NCI-H526 treated with DMSO at 0.1 percent for 48 hours (cell line): ENCODE results near the gene LRRN4CL.
"Not testable (repeated sequence)": the region's sequence is repeated elsewhere in the genome, so short reads cannot be mapped to it uniquely, and the experiment has no call there.

Experiments used
- DNase-seq: peaks from one replicate; lab custom pipeline; 2025; lab: John Stamatoyannopoulos, UW

Gene LRRN4CL

DNA sequence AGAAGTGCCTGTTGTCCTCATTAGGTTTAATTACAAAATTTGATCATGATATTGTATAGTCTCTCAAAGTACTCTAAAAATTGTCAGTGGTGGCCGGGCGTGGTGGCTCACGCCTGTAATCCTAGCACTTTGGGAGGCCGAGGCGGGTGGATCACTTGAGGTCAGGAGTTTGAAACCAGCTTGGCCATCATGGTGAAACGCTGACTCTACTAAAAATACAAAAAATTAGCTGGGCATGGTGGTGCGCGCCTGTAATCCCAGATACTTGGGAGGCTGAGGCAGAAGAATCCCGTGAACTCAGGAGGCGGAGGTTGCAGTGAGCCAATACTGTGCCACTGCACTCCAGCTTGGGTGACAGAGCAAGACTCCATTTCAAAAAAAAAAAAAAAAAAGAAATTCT lies 13.9 kb downstream of the LRRN4CL start:
- DNase-seq = not testable (repeated sequence)

- DNase-seq = no peak
These were observed 16.2 kb downstream of the LRRN4CL start for GRCh38 chr11:62673196-62673525.

- DNase-seq = peak; percentile 96
These were observed 17.5 kb downstream of the LRRN4CL start, which contains the start of the genes LBHD1 and UQCC3 for GRCh38 chr11:62671608-62672389. Gene LBHD1, minus strand, starts transcription at chr11:62672267. Its CDS starts 2,236 bp downstream, at chr11:62670031. Gene UQCC3, plus strand, starts transcription at chr11:62671673. Its CDS starts 73 bp downstream, at chr11:62671746.

- no peak for DNase-seq
These were observed 18.1 kb downstream of the LRRN4CL start for GRCh38 chr11:62671236-62671607.

DNA sequence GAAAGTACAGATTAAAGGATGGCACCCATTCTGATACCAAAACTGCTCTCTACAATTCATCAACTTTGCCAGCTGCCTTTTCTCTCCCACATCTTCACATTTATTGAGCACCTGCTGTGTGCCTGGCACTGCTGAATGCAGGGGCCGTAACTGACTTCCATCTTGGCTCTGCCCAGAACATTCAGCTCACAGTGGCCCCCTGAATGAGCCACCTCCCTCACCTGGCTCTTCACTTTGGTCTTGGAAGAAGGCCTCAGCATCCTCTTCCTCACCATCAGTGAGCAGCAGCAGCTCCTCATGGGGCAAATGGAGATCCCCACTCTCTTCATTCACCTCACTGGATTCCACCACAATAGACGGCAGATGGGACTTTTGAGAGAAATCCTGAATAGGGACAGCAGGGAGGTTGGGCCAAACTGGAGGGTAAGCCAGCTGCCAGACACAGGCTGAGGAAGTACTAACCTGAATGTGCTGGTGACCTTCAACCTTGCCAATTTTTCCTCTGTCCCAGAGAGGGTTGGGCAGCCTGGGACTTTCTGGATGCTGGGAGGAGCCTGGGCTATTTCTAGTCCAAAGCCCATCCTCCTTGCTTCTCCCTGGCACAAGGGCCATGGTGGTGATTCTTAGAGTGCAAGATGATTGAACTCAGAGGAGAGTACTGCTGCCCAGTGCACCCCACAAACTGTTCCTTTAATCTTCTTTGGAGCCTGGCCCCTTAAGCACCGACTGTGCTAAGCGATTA lies 19.7 kb downstream of the LRRN4CL start:
- no peak for DNase-seq

- DNase-seq = no peak
These were observed 21.9 kb downstream of the LRRN4CL start for GRCh38 chr11:62667460-62667859.

- DNase-seq = no peak
These were observed 22.9 kb downstream of the LRRN4CL start for GRCh38 chr11:62666259-62666926.

DNA sequence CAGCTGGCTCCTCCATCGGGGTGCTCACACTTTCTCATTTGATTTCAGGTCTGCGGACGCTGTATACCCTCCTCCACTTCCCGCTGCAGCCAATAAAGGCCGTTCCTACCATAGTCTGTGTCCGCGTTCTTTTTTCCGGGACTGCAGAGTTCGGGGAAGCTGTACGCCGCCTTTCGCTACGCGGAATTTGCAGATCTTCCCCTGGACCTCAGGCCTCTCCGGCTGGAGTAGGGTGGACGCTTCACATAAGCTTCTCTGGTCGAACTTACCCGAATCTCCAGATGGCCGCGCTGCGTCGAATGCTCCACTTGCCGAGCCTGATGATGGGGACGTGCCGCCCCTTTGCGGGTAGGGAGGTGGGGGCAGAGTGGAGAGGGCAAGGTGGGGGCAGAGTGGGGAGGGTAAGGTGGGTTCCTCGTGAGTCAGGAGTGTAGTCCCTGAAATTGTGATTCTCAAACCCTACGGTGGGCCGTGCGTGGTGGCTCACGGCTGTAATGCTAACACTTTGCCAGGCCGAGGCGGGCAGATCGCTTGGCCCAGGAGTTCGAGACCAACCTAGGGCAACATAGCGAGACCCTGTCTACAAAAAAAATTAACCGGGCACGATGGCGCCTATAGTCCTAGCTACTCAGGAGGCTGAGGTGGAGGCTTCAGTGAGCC lies 23.6 kb downstream of the LRRN4CL start:
- DNase-seq = no peak

DNA sequence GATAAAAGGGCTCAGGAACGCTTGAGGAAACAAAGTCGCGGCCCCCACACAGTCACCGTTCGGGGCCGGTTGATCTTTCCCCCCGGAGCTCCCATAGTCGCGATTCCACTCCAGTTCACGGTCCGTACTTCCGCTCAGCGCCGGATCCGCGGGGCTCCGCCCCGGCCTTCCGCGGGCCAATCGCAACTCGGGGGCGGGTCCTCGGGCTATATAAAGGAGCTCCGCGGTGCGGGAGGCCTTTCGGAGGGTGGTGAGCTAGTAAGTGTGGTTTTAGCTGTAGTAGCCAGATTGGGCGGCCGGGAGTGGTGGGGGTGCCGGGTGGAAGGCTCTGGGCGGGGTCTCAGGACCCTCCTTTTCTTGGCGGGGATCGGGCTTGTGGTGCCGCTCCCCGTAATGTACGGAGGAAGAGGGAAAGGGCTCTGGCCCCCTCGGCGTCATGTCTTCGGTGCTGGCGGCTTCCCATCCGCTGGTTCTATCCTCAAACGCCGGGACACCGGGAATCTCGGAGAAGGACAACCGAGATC lies 24.2 kb downstream of the LRRN4CL start, which contains the start of the genes C11orf98 and CSKMT:
C11orf98 (minus strand) TSS at position 136 of the 524 bp plus-strand sequence; CDS start at position 95, 41 bp downstream.
CSKMT (plus strand) TSS at position 238 of the 524 bp plus-strand sequence. CDS start 568 bp downstream, outside the sequence.
- DNase-seq = peak; percentile 95

DNA sequence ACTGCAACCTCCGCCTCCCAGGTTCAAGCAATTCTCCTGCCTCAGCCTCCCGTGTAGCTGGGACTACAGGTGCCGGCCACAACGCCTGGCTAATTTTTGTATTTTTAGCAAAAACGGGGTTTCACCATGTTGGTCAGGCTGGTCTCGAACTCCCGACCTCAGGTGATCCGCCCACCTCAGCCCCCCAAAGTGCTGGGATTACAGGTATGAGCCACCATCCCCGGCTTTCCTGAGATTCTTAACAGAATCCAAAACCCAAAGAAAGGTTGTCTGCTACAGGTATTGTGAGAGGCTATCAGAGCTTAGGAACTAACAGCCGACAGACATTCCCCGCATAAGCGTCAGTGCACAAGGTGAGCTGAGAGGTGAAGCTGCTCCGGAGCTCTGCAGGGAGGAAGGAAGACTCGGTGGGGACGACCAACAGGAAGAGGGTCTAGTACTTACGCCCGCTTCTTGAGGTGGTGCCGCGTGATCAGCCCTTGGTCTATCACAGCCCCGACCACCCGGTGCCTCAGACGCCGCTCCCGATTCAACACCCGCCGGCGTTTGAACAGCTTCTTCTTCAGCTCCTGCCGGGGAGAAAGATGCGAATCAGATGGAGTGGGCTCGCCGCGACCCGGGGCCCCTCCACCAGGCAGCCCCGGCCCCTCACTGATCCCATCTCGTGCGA lies 24.8 kb downstream of the LRRN4CL start:
- peak; percentile 79 for DNase-seq

- DNase-seq = no peak
These were observed 32.4 kb downstream of the LRRN4CL start for GRCh38 chr11:62656796-62657429.

GRCh38 chr11:62654297-62654696 lies 35.0 kb downstream of the LRRN4CL start:
- no peak for DNase-seq

DNA sequence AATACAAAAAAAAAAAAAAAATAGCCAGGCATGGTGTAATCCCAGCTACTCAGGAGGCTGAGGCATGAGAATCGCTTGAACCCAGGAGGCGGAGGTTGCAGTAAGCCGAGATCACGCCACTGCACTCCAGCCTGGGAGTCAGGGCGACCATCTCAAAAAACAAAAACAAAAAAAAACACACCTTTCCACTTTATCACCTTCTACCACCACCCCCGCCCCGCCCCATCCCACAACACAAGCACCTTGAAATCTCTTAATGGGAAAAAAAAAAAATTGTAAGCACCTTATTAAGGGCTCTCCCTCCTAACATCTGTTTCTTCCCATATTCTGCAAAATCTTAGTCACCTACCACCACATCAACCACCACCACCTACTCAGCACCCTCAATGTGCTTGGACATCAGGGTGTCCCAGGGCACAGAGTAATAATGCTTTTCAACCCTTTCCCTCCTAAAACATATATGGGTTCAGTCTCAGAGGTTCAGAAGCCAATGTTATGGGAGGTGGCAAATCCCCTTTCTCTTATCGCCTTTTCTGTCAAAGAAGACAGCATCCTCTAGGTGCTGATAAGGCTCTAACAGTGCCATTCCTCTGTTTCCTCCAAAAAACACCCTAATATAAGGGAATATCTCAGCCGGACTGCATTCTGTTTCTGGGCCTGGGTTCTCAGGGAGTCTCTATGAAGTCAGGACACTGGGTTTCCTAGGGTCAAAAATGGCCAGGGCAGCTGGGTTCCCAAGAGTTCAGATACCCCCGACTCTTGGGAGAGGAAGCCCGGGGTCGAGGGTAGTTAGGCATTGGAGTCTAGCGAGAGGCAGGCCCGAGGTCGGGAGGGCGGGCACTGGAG lies 36.9 kb downstream of the LRRN4CL start:
- DNase-seq = no peak

DNA sequence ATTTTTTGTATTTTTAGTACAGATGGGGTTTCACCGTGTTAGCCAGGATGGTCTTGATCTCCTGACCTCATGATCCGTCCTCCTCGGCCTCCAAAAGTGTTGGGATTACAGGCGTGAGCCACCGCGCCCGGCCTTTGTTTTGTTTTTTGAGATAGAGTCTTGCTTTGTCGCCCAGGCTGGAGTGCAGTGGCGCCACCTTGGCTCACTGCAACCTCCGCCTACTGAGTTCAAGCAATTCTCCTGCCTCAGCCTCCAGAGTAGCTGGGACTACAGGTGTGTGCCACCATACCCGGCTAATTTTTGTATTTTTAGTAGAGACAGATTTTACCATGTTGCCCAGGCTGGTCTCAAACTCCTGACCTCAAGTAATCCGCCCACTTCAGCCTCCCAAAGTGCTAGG lies 39.0 kb downstream of the LRRN4CL start:
- DNase-seq = not testable (repeated sequence)

GRCh38 chr11:62649486-62649885 lies 39.8 kb downstream of the LRRN4CL start:
- DNase-seq = no peak

DNA sequence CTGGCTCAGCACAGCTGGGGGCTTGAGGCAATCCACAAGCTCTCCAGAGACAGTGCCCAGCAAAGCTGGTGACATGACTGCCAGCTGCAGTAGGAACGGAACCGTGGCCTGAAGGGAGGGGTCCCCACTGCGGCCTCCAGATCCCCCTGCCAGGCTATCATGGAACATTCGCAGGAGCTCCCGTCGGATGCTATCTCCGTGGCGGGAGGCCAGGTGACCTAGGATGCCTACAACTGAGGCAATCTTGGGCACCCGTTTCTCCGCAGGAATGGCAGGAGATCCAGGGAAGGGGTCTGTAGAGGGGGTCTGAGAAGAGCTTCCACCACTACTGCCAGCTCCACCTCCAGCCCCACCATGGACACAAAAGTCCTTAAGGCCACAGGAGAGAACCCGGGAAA lies 40.4 kb downstream of the LRRN4CL start:
- DNase-seq = no peak

GRCh38 chr11:62648185-62648966 lies 41.0 kb downstream of the LRRN4CL start:
- DNase-seq = no peak

- DNase-seq = no peak
These were observed 41.7 kb downstream of the LRRN4CL start for GRCh38 chr11:62647609-62648005.
